HepG2 (cell line): ENCODE data around the gene FBXW4. TPM values are rescaled to one million over a fixed set of nuclear protein-coding genes. Genes with fewer than 3 reads are reported as not detected.
A peak's percentile ranks its signal among the peaks of the same experiment; 100 is the strongest.

Source experiments
- ATAC-seq: fragments of 200-7000 bp; cut with Tn5 transposase; 3 replicates; pipeline ENCODE4 v1.9.1; 2020; ENCODE audit warnings: mild to moderate bottlenecking, moderate library complexity
- BruUV-seq: library from RNA; stranded (reverse); fragments of 400-500 nt; replicated peaks from 2 replicates; lab custom pipeline; 2021; lab: Mats Ljungman, UMichigan
- CTCF ChIA-PET: fragments of 300-600 bp; formaldehyde crosslinking; extraction: SDS; loops from one replicate; lab custom pipeline; 2021; ENCODE audit warnings: low total read pairs, inconsistent platforms, low intra/inter-chr PET ratio; lab: Yijun Ruan, JAX
- POLR2A ChIA-PET: fragments of 350-600 bp; sonication (Branson Sonifier 250); formaldehyde crosslinking; loops from one replicate; lab custom pipeline; 2020; ENCODE audit warnings: antibody characterized with exemption, inconsistent platforms; lab: Yijun Ruan, JAX
- DNase-seq: peaks from one replicate; pipeline ENCODE4 v3.0.0-alpha.2; 2015; ENCODE audit warnings: low spot score
- FAIRE-seq: peaks from 3 replicates; lab custom pipeline; 2011; peaks lifted over from hg19 to GRCh38; lab: Jason Lieb, UNC
- H2AFZ ChIP-seq: one replicate; pipeline ENCODE4 v1.6.1; 2011; ENCODE audit warnings: low read length, inconsistent platforms
- H3K27ac ChIP-seq: fragments of 300-600 bp; 3 replicates; pipeline ENCODE4 v1.8.0; 2011; ENCODE audit warnings: mixed run types, mild to moderate bottlenecking, mixed read lengths, low read length, inconsistent platforms; ENCODE audit not compliant: insufficient read depth; ENCODE audit errors: extremely low read length
- H3K27me3 ChIP-seq, 2 experiments: fragments of 200-600 bp in 1 of 2; 2 replicates in 1 of 2; 3 replicates in 1 of 2; pipeline versions ENCODE4 v1.6.0 to v1.8.0; 2011; ENCODE audit warnings: low read length in 2 of 2, mild to moderate bottlenecking in 2 of 2, moderate library complexity in 2 of 2, inconsistent platforms in 1 of 2; ENCODE audit not compliant: insufficient read depth in 2 of 2, control insufficient read depth in 1 of 2
- H3K36me3 ChIP-seq, 2 experiments: fragments of 200-600 bp in 1 of 2; replicated peaks in 1 of 2; 2 replicates in 1 of 2; 3 replicates in 1 of 2; pipeline versions ENCODE4 v1.5.1 to v1.8.0; 2011; ENCODE audit warnings: low read length in 2 of 2, inconsistent platforms in 1 of 2; ENCODE audit not compliant: insufficient read depth in 2 of 2, control insufficient read depth in 1 of 2
- H3K4me1 ChIP-seq: 2 replicates; pipeline ENCODE4 v1.5.1; 2012; ENCODE audit warnings: low read length, inconsistent platforms; ENCODE audit not compliant: insufficient read depth
- H3K4me2 ChIP-seq: 2 replicates; pipeline ENCODE4 v1.6.0; 2011; ENCODE audit warnings: low read depth, low read length, inconsistent platforms
- H3K4me3 ChIP-seq, 3 experiments: fragments of 200-600 bp in 1 of 3; sonication (generic), shearing (Covaris generic) in 1 of 3; replicated peaks in 1 of 3; 2 replicates each; pipeline ENCODE4 v1.5.1; 2011 to 2016; ENCODE audit warnings: low read length in 3 of 3, inconsistent platforms in 2 of 3, low read depth in 2 of 3, mild to moderate bottlenecking in 2 of 3, control low read depth in 1 of 3, mixed read lengths in 1 of 3; ENCODE audit not compliant: insufficient read depth in 1 of 3
- H3K79me2 ChIP-seq: one replicate; pipeline ENCODE4 v1.6.1; 2011; ENCODE audit warnings: low read length, inconsistent platforms; ENCODE audit not compliant: insufficient read depth
- H3K9ac ChIP-seq: 2 replicates; pipeline ENCODE4 v1.6.0; 2011; ENCODE audit warnings: mild to moderate bottlenecking, low read depth, low read length, inconsistent platforms; ENCODE audit not compliant: insufficient read depth
- H3K9me3 ChIP-seq: 2 replicates; pipeline ENCODE4 v1.5.1; 2012; ENCODE audit warnings: mild to moderate bottlenecking, low read length
- H4K20me1 ChIP-seq: 2 replicates; pipeline ENCODE4 v1.6.0; 2011; ENCODE audit warnings: inconsistent platforms, mild to moderate bottlenecking, low read length, moderate library complexity; ENCODE audit not compliant: insufficient read depth
- AKAP8 ChIP-seq: sonication (generic); formaldehyde crosslinking; IDR thresholded peaks from 2 replicates; pipeline ENCODE4 v1.5.1; 2020; ENCODE audit warnings: mild to moderate bottlenecking, missing genetic modification reagents
- ATF4 ChIP-seq, 2 experiments: fragments of 450-650 bp in 1 of 2; sonication (generic) in 1 of 2; formaldehyde crosslinking; IDR thresholded peaks; 2 replicates each; pipeline versions ENCODE4 v1.5.0 to v1.8.0; 2020 to 2022; ENCODE audit warnings: mild to moderate bottlenecking in 1 of 2, missing genetic modification reagents in 1 of 2
- CEBPZ ChIP-seq: IDR thresholded peaks from 2 replicates; pipeline ENCODE4 v1.6.1; 2012; ENCODE audit warnings: low read length, improper control_type of control experiment
- CHD2 ChIP-seq: IDR thresholded peaks from 2 replicates; pipeline ENCODE4 v1.6.1; 2011; ENCODE audit warnings: low read depth, low read length, improper control_type of control experiment
- CTCF ChIP-seq: sonication (generic); formaldehyde crosslinking; IDR thresholded peaks from 2 replicates; pipeline ENCODE4 v1.5.0; 2020; ENCODE audit warnings: mild to moderate bottlenecking, missing genetic modification reagents, moderate library complexity
- GLMP ChIP-seq: sonication (generic); formaldehyde crosslinking; IDR thresholded peaks from 2 replicates; pipeline ENCODE4 v1.9.0; 2021; ENCODE audit warnings: missing genetic modification reagents, mild to moderate bottlenecking, borderline replicate concordance
- JDP2 ChIP-seq: sonication (generic); formaldehyde crosslinking; IDR thresholded peaks from 2 replicates; pipeline ENCODE4 v1.8.1; 2022; ENCODE audit warnings: missing genetic modification reagents, borderline replicate concordance
- MAX ChIP-seq: IDR thresholded peaks from 2 replicates; pipeline ENCODE4 v1.6.1; 2012; ENCODE audit warnings: inconsistent platforms
- MED13 ChIP-seq: sonication (generic); formaldehyde crosslinking; IDR thresholded peaks from 2 replicates; pipeline ENCODE4 v1.5.0; 2020; ENCODE audit warnings: missing genetic modification reagents
- PAX8 ChIP-seq: sonication (generic); formaldehyde crosslinking; IDR thresholded peaks from 2 replicates; pipeline ENCODE4 v1.8.0; 2022; ENCODE audit warnings: mild to moderate bottlenecking, missing genetic modification reagents, borderline replicate concordance
- RFX1 ChIP-seq: fragments of 450-650 bp; IDR thresholded peaks from 2 replicates; pipeline ENCODE4 v1.6.1; 2017
- ZNF282 ChIP-seq: fragments of 450-650 bp; IDR thresholded peaks from 2 replicates; pipeline ENCODE4 v1.6.1; 2018; ENCODE audit not compliant: partially characterized antibody
- ZNF790 ChIP-seq: sonication (generic); formaldehyde crosslinking; IDR thresholded peaks from 2 replicates; pipeline ENCODE4 v1.8.0; 2022; ENCODE audit warnings: missing genetic modification reagents, mild to moderate bottlenecking, borderline replicate concordance
- ZXDC ChIP-seq: sonication (generic); formaldehyde crosslinking; IDR thresholded peaks from 2 replicates; pipeline ENCODE4 v1.5.0; 2020; ENCODE audit warnings: mild to moderate bottlenecking, missing genetic modification reagents
- WGBS: methylation state at CpG from one replicate; pipeline ENCODE4 v1.1.6; 2017; ENCODE audit warnings: low lambda C conversion rate; 5-methylcytosine and 5-hydroxymethylcytosine counted together
- in situ Hi-C: cut with HindIII; loops from 2 replicates; pipeline ENCODE4 v1.10.0; 2017; ENCODE audit warnings: low pct_unique_long_range_greater_than_20kb; ENCODE audit not compliant: extremely low pct_ligation_motif_present
- intact Hi-C: fragments of 100-400 bp; cut with micrococcal nuclease; formaldehyde crosslinking; loops from one replicate; pipeline ENCODE4 v1.10.0; 2022; ENCODE audit not compliant: unreplicated experiment
- polyA plus RNA-seq, 8 experiments: library from polyadenylated mRNA; depleted of rRNA in 3 of 8; stranded (reverse) in 7 of 8; unstranded in 1 of 8; fragments of >200 nt; fragmentation: Illumina TruSeq in 4 of 8; extraction: Trizol in 4 of 8; gene quantifications; 2 replicates each; pipeline versions ENCODE4 v1.2.1 to v1.2.3, GENCODE V29; 2011 to 2016; ENCODE audit warnings: low read depth in 4 of 8, missing spikeins in 1 of 8, mixed read lengths in 1 of 8; ENCODE audit not compliant: insufficient read depth in 1 of 8
- total RNA-seq, 5 experiments: library from RNA; depleted of rRNA; stranded (reverse); fragments of >200 nt; fragmentation: Illumina TruSeq; extraction: Trizol; gene quantifications; 2 replicates each; pipeline ENCODE4 v1.2.3, GENCODE V29; 2016; ENCODE audit warnings: low read depth in 1 of 5

Gene FBXW4
- total and polyA plus RNA-seq, 2 of the 13 experiments (the other 11 are each of a cell fraction or from before 2014, with no cell fraction given) = 23.5 to 33.7 TPM

- Histone ChIP-seq H3K79me2 (no peaks in the 10 kb centered on the region), H3K9ac (no peak overlapping the region), H3K4me3 (no peak overlapping the region), H3K27me3 (peaks cover 0 to 6% of the 10 kb centered on the region in 2 experiments; a peak in 2 of 5 replicates), H3K9me3 (no peaks in the 10 kb centered on the region), H3K4me1 (peaks cover 18% of the 10 kb centered on the region), H3K27ac (no peak overlapping the region), H3K36me3 (no peaks in the 10 kb centered on the region), H4K20me1 (no peaks in the 10 kb centered on the region), H2AFZ (no peak overlapping the region), H3K4me2 (peak overlapping the region; percentile 33; the same call in 1 of the 2 replicates)
- CTCF ChIA-PET = no interaction called here
- DNase-seq (no peak), ATAC-seq (no peak), FAIRE-seq (no peak)
- POLR2A ChIA-PET = interaction anchor here (2.0 kb wide), 1 partner anchor 31 kb away, joined by 7 read pairs; no protein-coding TSS in a partner anchor
- in situ Hi-C loops (no loop called here), intact Hi-C loops (no loop called here)
- 75% methylated on average over 2 of the region's 2 CpGs for WGBS
- BruUV-seq = no TSS peak
- TF ChIP-seq MAX (no peak), AKAP8 (no peak), PAX8 (CRISPR knock-in tag) (no peak), CEBPZ (no peak), ZNF790 (no peak), CHD2 (no peak), JDP2 (CRISPR knock-in tag) (no peak), CTCF (CRISPR knock-in tag) (no peak), ATF4 (CRISPR knock-in tag; IDR thresholded peaks at IDR 0.05) (no peak), GLMP (CRISPR knock-in tag) (no peak), RFX1 (no peak), ZXDC (no peak), MED13 (CRISPR knock-in tag) (no peak), ZNF282 (no peak)
These were observed 29.5 kb upstream of the FBXW4 start for GRCh38 chr10:101724446-101724845.
